SK-N-SH treated with all-trans-retinoic acid at 6 μM for 48 hours (cell line): ENCODE data around the gene UBAP1L.

Source experiments
- CSDC2 ChIP-seq: fragments of 250-450 bp; sonication (Bioruptor Pico); IDR thresholded peaks from 2 replicates; pipeline ENCODE4 v1.5.0; 2020; ENCODE audit warnings: mild to moderate bottlenecking, moderate library complexity
- GLIS3 ChIP-seq: fragments of 250-450 bp; sonication (Bioruptor Pico); IDR thresholded peaks from 2 replicates; pipeline ENCODE4 v1.5.0; 2020; ENCODE audit warnings: mild to moderate bottlenecking, moderate library complexity
- PPARA ChIP-seq: fragments of 250-450 bp; sonication (Bioruptor Pico); IDR thresholded peaks from 2 replicates; pipeline ENCODE4 v1.5.0; 2020; ENCODE audit warnings: mild to moderate bottlenecking, borderline replicate concordance
- SNAI2 ChIP-seq: fragments of 250-450 bp; sonication (Bioruptor Pico); IDR thresholded peaks from 2 replicates; pipeline ENCODE4 v1.5.0; 2020; ENCODE audit warnings: mild to moderate bottlenecking, moderate library complexity
- TOX ChIP-seq: fragments of 250-450 bp; sonication (Bioruptor Pico); IDR thresholded peaks from 2 replicates; pipeline ENCODE4 v1.8.0; 2021; ENCODE audit warnings: mild to moderate bottlenecking, moderate library complexity, borderline replicate concordance
- ZFP3 ChIP-seq: fragments of 250-450 bp; sonication (Bioruptor Pico); IDR thresholded peaks from 2 replicates; pipeline ENCODE4 v1.5.0; 2020; ENCODE audit warnings: mild to moderate bottlenecking, moderate library complexity
- ZFP30 ChIP-seq: fragments of 450-650 bp; formaldehyde crosslinking; IDR thresholded peaks from 2 replicates; pipeline ENCODE4 v1.5.0; 2022; ENCODE audit warnings: mild to moderate bottlenecking, moderate library complexity
- ZNF8 ChIP-seq: fragments of 450-650 bp; formaldehyde crosslinking; IDR thresholded peaks from 2 replicates; pipeline ENCODE4 v1.5.0; 2020; ENCODE audit warnings: mild to moderate bottlenecking, moderate library complexity
- TF ChIP-seq, protein P1 (sequence below): fragments of 250-450 bp; sonication (Bioruptor Pico); IDR thresholded peaks from 2 replicates; pipeline ENCODE4 v1.8.0; 2020; ENCODE audit warnings: mild to moderate bottlenecking, moderate library complexity, borderline replicate concordance

DNA sequence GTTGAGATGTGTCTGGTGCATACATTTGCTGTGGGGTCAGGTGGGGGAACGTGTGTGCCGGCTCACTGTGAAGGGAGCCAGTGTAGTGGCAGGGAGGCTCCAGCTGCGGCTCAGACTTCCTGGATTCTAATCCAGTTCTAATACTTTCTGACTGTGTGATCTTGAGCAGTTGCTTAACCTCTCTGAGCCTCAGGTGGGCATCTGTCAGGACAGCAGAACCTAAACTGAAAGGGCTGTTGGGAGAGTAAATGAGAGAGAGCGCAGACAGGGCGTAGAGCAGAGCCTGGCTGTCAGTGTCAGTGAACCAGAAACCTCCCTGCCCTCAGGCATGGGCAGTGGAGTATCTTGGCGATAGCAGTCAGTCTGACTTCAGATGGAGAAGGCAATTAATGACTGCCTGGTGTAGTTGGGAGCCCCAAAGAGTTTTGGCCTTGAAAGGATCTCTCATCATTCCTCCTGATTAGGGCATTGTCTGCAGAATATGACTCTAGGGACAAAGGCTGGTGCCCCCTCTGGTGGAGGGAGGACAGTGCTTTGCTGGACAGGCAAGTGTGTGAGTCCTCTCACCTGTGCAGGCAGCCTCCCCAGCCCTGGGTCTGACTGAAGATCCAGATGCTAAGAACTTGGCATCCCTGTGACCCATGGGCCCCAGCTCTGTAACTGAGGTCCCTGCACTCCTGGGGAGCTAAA, 28.9 kb downstream of the UBAP1L start:
- TF ChIP-seq ZNF8, result no peak
- TF ChIP-seq CSDC2 (CRISPR knock-in tag), result no peak
- no peak for TF ChIP-seq ZFP3 (CRISPR knock-in tag)
- no peak for TF ChIP-seq ZFP30 (CRISPR knock-in tag)
- TF ChIP-seq, protein P1, sequence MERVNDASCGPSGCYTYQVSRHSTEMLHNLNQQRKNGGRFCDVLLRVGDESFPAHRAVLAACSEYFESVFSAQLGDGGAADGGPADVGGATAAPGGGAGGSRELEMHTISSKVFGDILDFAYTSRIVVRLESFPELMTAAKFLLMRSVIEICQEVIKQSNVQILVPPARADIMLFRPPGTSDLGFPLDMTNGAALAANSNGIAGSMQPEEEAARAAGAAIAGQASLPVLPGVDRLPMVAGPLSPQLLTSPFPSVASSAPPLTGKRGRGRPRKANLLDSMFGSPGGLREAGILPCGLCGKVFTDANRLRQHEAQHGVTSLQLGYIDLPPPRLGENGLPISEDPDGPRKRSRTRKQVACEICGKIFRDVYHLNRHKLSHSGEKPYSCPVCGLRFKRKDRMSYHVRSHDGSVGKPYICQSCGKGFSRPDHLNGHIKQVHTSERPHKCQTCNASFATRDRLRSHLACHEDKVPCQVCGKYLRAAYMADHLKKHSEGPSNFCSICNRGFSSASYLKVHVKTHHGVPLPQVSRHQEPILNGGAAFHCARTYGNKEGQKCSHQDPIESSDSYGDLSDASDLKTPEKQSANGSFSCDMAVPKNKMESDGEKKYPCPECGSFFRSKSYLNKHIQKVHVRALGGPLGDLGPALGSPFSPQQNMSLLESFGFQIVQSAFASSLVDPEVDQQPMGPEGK, result no peak
- no peak for TF ChIP-seq GLIS3
- no peak for TF ChIP-seq TOX (CRISPR knock-in tag)
- no peak for TF ChIP-seq SNAI2 (CRISPR knock-in tag)
- TF ChIP-seq PPARA, result no peak
